PC-9 (cell line): ENCODE results near the gene TMEM222. TPM values are rescaled to one million over a fixed set of nuclear protein-coding genes. Genes with fewer than 3 reads are reported as not detected.

Source experiments
- BruUV-seq: library from RNA; stranded (reverse); fragments of 400-500 nt; replicated peaks from 2 replicates; lab custom pipeline; 2021; lab: Mats Ljungman, UMichigan
- CTCF ChIA-PET: fragments of 300-600 bp; sonication (Branson Sonifier 250); formaldehyde crosslinking; loops from one replicate; lab custom pipeline; 2022; ENCODE audit warnings: antibody characterized with exemption; lab: Charles Lee
- POLR2A ChIA-PET: fragments of 300-600 bp; sonication (Branson Sonifier 250); formaldehyde crosslinking; loops from one replicate; lab custom pipeline; 2022; ENCODE audit warnings: antibody characterized with exemption; ENCODE audit not compliant: unreplicated experiment; lab: Charles Lee
- DNase-seq, 2 experiments: peaks; one replicate each; pipeline versions ENCODE4 v3.0.0 to v3.0.0-alpha.2; 2015 to 2022; ENCODE audit warnings: mixed read lengths in 1 of 2
- H2AFZ ChIP-seq: fragments of 200-600 bp; sonication (generic); 2 replicates; pipeline ENCODE4 v1.8.1; 2017; ENCODE audit warnings: antibody characterized with exemption
- H3F3A ChIP-seq: fragments of 200-600 bp; sonication (generic); 2 replicates; pipeline ENCODE4 v1.8.1; 2017; ENCODE audit warnings: antibody characterized with exemption, mild to moderate bottlenecking, low read depth; ENCODE audit not compliant: insufficient read depth
- H3K27ac ChIP-seq: fragments of 200-600 bp; sonication (generic); 2 replicates; pipeline ENCODE4 v1.6.1; 2016; ENCODE audit warnings: mixed run types
- H3K27me3 ChIP-seq: fragments of 200-600 bp; sonication (generic); 2 replicates; pipeline ENCODE4 v1.6.1; 2016; ENCODE audit warnings: low read depth, mixed run types; ENCODE audit not compliant: insufficient read depth
- H3K36me3 ChIP-seq: fragments of 200-600 bp; sonication (generic); 2 replicates; pipeline ENCODE4 v1.6.1; 2016; ENCODE audit warnings: low read depth, mixed run types
- H3K4me1 ChIP-seq: fragments of 200-600 bp; sonication (generic); replicated peaks from 2 replicates; pipeline ENCODE4 v1.6.1; 2016; ENCODE audit warnings: mixed run types; ENCODE audit not compliant: insufficient read depth
- H3K4me2 ChIP-seq: fragments of 200-600 bp; sonication (generic); 2 replicates; pipeline ENCODE4 v1.6.1; 2017; ENCODE audit warnings: mixed run types
- H3K4me3 ChIP-seq: fragments of 200-600 bp; sonication (generic); 2 replicates; pipeline ENCODE4 v1.6.1; 2016; ENCODE audit warnings: mixed run types
- H3K79me2 ChIP-seq: fragments of 200-600 bp; sonication (generic); 2 replicates; pipeline ENCODE4 v1.6.1; 2017; ENCODE audit warnings: low read depth, mixed run types
- H3K9me2 ChIP-seq: fragments of 200-600 bp; sonication (generic); 2 replicates; pipeline ENCODE4 v1.8.1; 2017; ENCODE audit warnings: mild to moderate bottlenecking; ENCODE audit not compliant: insufficient read depth
- H3K9me3 ChIP-seq: fragments of 200-600 bp; sonication (generic); 2 replicates; pipeline ENCODE4 v1.8.1; 2016; ENCODE audit warnings: low read depth; ENCODE audit not compliant: insufficient read depth
- H4K20me1 ChIP-seq: fragments of 200-600 bp; sonication (generic); 2 replicates; pipeline ENCODE4 v1.8.1; 2017; ENCODE audit not compliant: insufficient read depth
- EZH2 ChIP-seq: fragments of 200-600 bp; sonication (generic); IDR thresholded peaks from 2 replicates; pipeline ENCODE4 v1.8.0; 2017; ENCODE audit warnings: antibody characterized with exemption, low read depth
- intact Hi-C: fragments of 100-400 bp; cut with micrococcal nuclease; formaldehyde crosslinking; loops from one replicate; pipeline ENCODE4 v1.10.0; 2022; ENCODE audit not compliant: unreplicated experiment
- total RNA-seq: library from RNA; stranded (reverse); gene quantifications from 2 replicates; pipeline ENCODE4 v1.2.3, GENCODE V29; 2021
- TF ChIP-seq, protein P1 (sequence below): fragments of 200-600 bp; sonication (generic); conservative IDR thresholded peaks from 2 replicates; pipeline ENCODE4 v1.6.1; 2017; ENCODE audit warnings: mixed run types, antibody characterized with exemption, mild to moderate bottlenecking, moderate library complexity

Gene TMEM222
- total RNA-seq, 1 experiment from 2014 or later = 32.8 TPM

DNA sequence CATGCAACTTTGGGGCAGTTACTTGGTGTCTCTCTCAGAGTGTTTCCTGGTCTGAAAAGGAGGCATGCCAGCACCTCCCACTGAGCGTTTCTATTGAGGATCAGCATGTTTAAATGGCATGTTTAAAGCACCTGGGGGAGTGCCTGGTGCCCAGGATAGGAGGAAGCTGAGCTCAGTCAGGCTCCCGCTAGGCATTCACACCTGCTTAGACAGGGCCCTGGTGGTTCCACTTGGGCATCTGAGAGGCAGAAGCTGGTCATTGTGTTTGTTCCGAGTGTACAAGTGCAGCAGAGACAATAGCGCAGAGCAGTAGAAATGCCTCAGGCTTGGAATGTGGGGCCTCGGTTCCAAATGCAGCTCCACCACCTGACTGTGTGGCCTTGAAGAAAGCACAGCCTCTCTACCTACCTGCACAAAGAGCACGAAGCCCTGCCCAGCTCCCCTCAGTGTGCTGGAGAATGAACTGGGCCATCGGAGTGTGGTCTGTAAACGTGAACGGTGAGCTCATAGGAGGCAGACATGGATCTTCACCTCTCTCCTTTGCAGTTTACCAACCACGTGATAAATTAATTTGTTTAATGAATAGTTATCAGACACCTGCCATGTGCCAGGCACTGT lies 20.3 kb upstream of the TMEM222 start:
- no peak for TF ChIP-seq EZH2
- TF ChIP-seq, protein P1, sequence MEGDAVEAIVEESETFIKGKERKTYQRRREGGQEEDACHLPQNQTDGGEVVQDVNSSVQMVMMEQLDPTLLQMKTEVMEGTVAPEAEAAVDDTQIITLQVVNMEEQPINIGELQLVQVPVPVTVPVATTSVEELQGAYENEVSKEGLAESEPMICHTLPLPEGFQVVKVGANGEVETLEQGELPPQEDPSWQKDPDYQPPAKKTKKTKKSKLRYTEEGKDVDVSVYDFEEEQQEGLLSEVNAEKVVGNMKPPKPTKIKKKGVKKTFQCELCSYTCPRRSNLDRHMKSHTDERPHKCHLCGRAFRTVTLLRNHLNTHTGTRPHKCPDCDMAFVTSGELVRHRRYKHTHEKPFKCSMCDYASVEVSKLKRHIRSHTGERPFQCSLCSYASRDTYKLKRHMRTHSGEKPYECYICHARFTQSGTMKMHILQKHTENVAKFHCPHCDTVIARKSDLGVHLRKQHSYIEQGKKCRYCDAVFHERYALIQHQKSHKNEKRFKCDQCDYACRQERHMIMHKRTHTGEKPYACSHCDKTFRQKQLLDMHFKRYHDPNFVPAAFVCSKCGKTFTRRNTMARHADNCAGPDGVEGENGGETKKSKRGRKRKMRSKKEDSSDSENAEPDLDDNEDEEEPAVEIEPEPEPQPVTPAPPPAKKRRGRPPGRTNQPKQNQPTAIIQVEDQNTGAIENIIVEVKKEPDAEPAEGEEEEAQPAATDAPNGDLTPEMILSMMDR = no peak
- CTCF ChIA-PET = interaction anchor here (0.7 to 2.0 kb wide), 5 partner anchors 43 to 95 kb away, joined by 3 to 9 read pairs (median 4); no protein-coding TSS in a partner anchor
- no peak overlapping the region for H2AFZ ChIP-seq
- H3K27me3 ChIP-seq = no peaks in the 10 kb centered on the region
- no peaks in the 10 kb centered on the region for H4K20me1 ChIP-seq
- intact Hi-C loops = loop anchor here (1.0 to 2.0 kb wide), 4 partner anchors 87 to 361 kb away; no protein-coding TSS in a partner anchor
- no peak overlapping the region for H3K4me3 ChIP-seq
- no peaks in the 10 kb centered on the region for H3K36me3 ChIP-seq
- H3F3A ChIP-seq = no peaks in the 10 kb centered on the region
- no peaks in the 10 kb centered on the region for H3K9me3 ChIP-seq
- no peak for DNase-seq
- no peaks in the 10 kb centered on the region for H3K9me2 ChIP-seq
- POLR2A ChIA-PET = interaction anchor here (0.6 kb wide), 1 partner anchor 55 kb away, joined by 8 read pairs; no protein-coding TSS in a partner anchor
- H3K4me1 ChIP-seq = no peaks in the 10 kb centered on the region
- no peak overlapping the region for H3K27ac ChIP-seq
- no peaks in the 10 kb centered on the region for H3K79me2 ChIP-seq
- H3K4me2 ChIP-seq = no peak overlapping the region
- BruUV-seq = no TSS peak

GRCh38 chr1:27302612-27303011 lies 19.4 kb upstream of the TMEM222 start:
- BruUV-seq = no TSS peak
- Histone ChIP-seq H3K9me2 (no peaks in the 10 kb centered on the region), H3K4me3 (no peak overlapping the region), H3K27ac (no peak overlapping the region), H3K36me3 (no peaks in the 10 kb centered on the region), H3F3A (no peaks in the 10 kb centered on the region), H3K4me1 (no peaks in the 10 kb centered on the region), H2AFZ (no peak overlapping the region), H3K79me2 (no peaks in the 10 kb centered on the region), H4K20me1 (no peaks in the 10 kb centered on the region), H3K4me2 (no peak overlapping the region), H3K27me3 (no peaks in the 10 kb centered on the region), H3K9me3 (no peaks in the 10 kb centered on the region)
- ChIA-PET CTCF (interaction anchor here (0.6 to 1.7 kb wide), 2 partner anchors 85 to 336 kb away, joined by 3 to 7 read pairs; no protein-coding TSS in a partner anchor), POLR2A (no interaction called here)
- intact Hi-C loops = no loop called here
- no peak for TF ChIP-seq EZH2
- TF ChIP-seq, protein P1 = no peak
- DNase-seq = no peak

GRCh38 chr1:27303509-27303908 lies 18.5 kb upstream of the TMEM222 start:
- Histone ChIP-seq H4K20me1 (no peaks in the 10 kb centered on the region), H3F3A (no peaks in the 10 kb centered on the region), H3K27ac (no peak overlapping the region), H3K4me2 (no peak overlapping the region), H3K79me2 (no peaks in the 10 kb centered on the region), H3K4me3 (no peak overlapping the region), H3K4me1 (no peaks in the 10 kb centered on the region), H3K9me2 (no peaks in the 10 kb centered on the region), H3K9me3 (no peaks in the 10 kb centered on the region), H3K36me3 (no peaks in the 10 kb centered on the region), H3K27me3 (no peaks in the 10 kb centered on the region), H2AFZ (no peak overlapping the region)
- intact Hi-C loops = no loop called here
- no TSS peak for BruUV-seq
- ChIA-PET CTCF (no interaction called here), POLR2A (no interaction called here)
- DNase-seq = no peak
- TF ChIP-seq, protein P1 = no peak
- TF ChIP-seq EZH2 = no peak
